ENCODE measurements around the gene RNF220. TPM values are rescaled to one million over a fixed set of nuclear protein-coding genes. Genes with fewer than 3 reads are reported as not detected.

Gene RNF220
- polyA plus RNA-seq, 1 donor (not counting 4 experiments of a cell fraction or from before 2014, with no cell fraction given) = 42.7 TPM

GRCh38 chr1:44357710-44358109 is 47.3 kb upstream of the RNF220 start:
- Histone ChIP-seq H3K9me3 (ENCODE audit: control insufficient read depth, low read depth, low read length) (no peaks in the 10 kb centered on the region), H4K20me1 (ENCODE audit: control insufficient read depth, extremely low read depth, insufficient read depth, low read length) (no peaks in the 10 kb centered on the region), H3K4me2 (ENCODE audit: control insufficient read depth, extremely low read depth, insufficient read depth, low read depth, low read length) (no peak overlapping the region), H3K79me2 (ENCODE audit: control insufficient read depth, insufficient read depth, low read length) (peaks cover 22% of the 10 kb centered on the region), H3K27ac (ENCODE audit: control insufficient read depth, insufficient read depth, low read length) (no peak overlapping the region), H2AFZ (ENCODE audit: control insufficient read depth, low read length) (no peak overlapping the region), H3K4me1 (ENCODE audit: control insufficient read depth, extremely low read depth, insufficient read depth, low read length) (peaks cover 20% of the 10 kb centered on the region), H3K9ac (ENCODE audit: control insufficient read depth, extremely low read depth, insufficient read depth, low read length) (no peak overlapping the region), H3K27me3 (ENCODE audit: control insufficient read depth, extremely low read depth, insufficient read depth, low read length) (no peaks in the 10 kb centered on the region), H3K9me1 (ENCODE audit: control insufficient read depth, extremely low read depth, insufficient read depth, low read length) (no peaks in the 10 kb centered on the region), H3K36me3 (ENCODE audit: control insufficient read depth in 2 of 2, extremely low read depth in 1 of 2, insufficient read depth in 2 of 2, low read length in 2 of 2) (no peaks in the 10 kb centered on the region), H3K4me3 (ENCODE audit: control insufficient read depth in 2 of 3, extremely low read depth in 1 of 3, insufficient read depth in 2 of 3, low read depth in 1 of 3, low read length in 3 of 3) (no peak overlapping the region)
- dilution Hi-C loops (cut with MboI; ENCODE audit: extremely low pct_ligation_motif_present, low sequenced_read_pairs) = no loop called here
- DNase-seq (ENCODE audit: low read depth, low spot score) (no peak), FAIRE-seq (no peak)
- no peak for TF ChIP-seq CTCF (optimal IDR thresholded peaks at IDR 0.05 in 1 of 3, IDR thresholded peaks at IDR 0.05 in 1 of 3, conservative IDR thresholded peaks at IDR 0.05 in 1 of 3; ENCODE audit: extremely low read depth in 1 of 3, insufficient read depth in 2 of 3, low read length in 3 of 3)
- TF ChIP-seq EZH2 (IDR thresholded peaks at IDR 0.05; ENCODE audit: low read length) = no peak

GRCh38 chr1:44359234-44359935 is 45.7 kb upstream of the RNF220 start:
- Histone ChIP-seq H3K9me3 (ENCODE audit: control insufficient read depth, low read depth, low read length) (no peaks in the 10 kb centered on the region), H3K4me1 (ENCODE audit: control insufficient read depth, extremely low read depth, insufficient read depth, low read length) (peaks cover 9% of the 10 kb centered on the region), H3K9me1 (ENCODE audit: control insufficient read depth, extremely low read depth, insufficient read depth, low read length) (no peaks in the 10 kb centered on the region), H2AFZ (ENCODE audit: control insufficient read depth, low read length) (no peak overlapping the region), H3K79me2 (ENCODE audit: control insufficient read depth, insufficient read depth, low read length) (peaks cover 5% of the 10 kb centered on the region), H3K27me3 (ENCODE audit: control insufficient read depth, extremely low read depth, insufficient read depth, low read length) (no peaks in the 10 kb centered on the region), H4K20me1 (ENCODE audit: control insufficient read depth, extremely low read depth, insufficient read depth, low read length) (no peaks in the 10 kb centered on the region), H3K36me3 (ENCODE audit: control insufficient read depth in 2 of 2, extremely low read depth in 1 of 2, insufficient read depth in 2 of 2, low read length in 2 of 2) (no peaks in the 10 kb centered on the region), H3K4me3 (ENCODE audit: control insufficient read depth in 2 of 3, extremely low read depth in 1 of 3, insufficient read depth in 2 of 3, low read depth in 1 of 3, low read length in 3 of 3) (no peak overlapping the region), H3K4me2 (ENCODE audit: control insufficient read depth, extremely low read depth, insufficient read depth, low read depth, low read length) (no peak overlapping the region), H3K9ac (ENCODE audit: control insufficient read depth, extremely low read depth, insufficient read depth, low read length) (no peak overlapping the region), H3K27ac (ENCODE audit: control insufficient read depth, insufficient read depth, low read length) (no peak overlapping the region)
- no peak for DNase-seq (ENCODE audit: low read depth, low spot score)
- dilution Hi-C loops (cut with MboI; ENCODE audit: extremely low pct_ligation_motif_present, low sequenced_read_pairs) = no loop called here
- FAIRE-seq = no peak
- TF ChIP-seq CTCF (optimal IDR thresholded peaks at IDR 0.05 in 1 of 3, IDR thresholded peaks at IDR 0.05 in 1 of 3, conservative IDR thresholded peaks at IDR 0.05 in 1 of 3; ENCODE audit: extremely low read depth in 1 of 3, insufficient read depth in 2 of 3, low read length in 3 of 3) = no peak
- no peak for TF ChIP-seq EZH2 (IDR thresholded peaks at IDR 0.05; ENCODE audit: low read length)
